NT2/D1 (cell line): ENCODE measurements around the gene IL2RA.

Experiments
- DNase-seq: peaks from one replicate; pipeline ENCODE4 v3.0.0-alpha.2; 2011; ENCODE audit warnings: low read depth, low spot score
- H3K27me3 ChIP-seq: 2 replicates; pipeline ENCODE4 v1.6.0; 2011; ENCODE audit warnings: mild to moderate bottlenecking; ENCODE audit not compliant: insufficient read length, insufficient read depth
- H3K36me3 ChIP-seq: 2 replicates; pipeline ENCODE4 v1.6.1; 2011; ENCODE audit warnings: mild to moderate bottlenecking, low read length, mixed read lengths; ENCODE audit not compliant: insufficient read depth, insufficient read length
- H3K4me1 ChIP-seq: 2 replicates; pipeline ENCODE4 v1.5.1; 2011; ENCODE audit not compliant: insufficient read depth, insufficient read length
- H3K4me3 ChIP-seq: 2 replicates; pipeline ENCODE4 v1.5.1; 2011; ENCODE audit warnings: low read depth; ENCODE audit not compliant: insufficient read length
- H3K9ac ChIP-seq: 2 replicates; pipeline ENCODE4 v1.6.0; 2011; ENCODE audit warnings: low read depth; ENCODE audit not compliant: insufficient read length
- H3K9me3 ChIP-seq: 2 replicates; pipeline ENCODE4 v1.5.1; 2011; ENCODE audit warnings: mild to moderate bottlenecking, low read length; ENCODE audit not compliant: insufficient read depth
- SUZ12 ChIP-seq: IDR thresholded peaks from 2 replicates; pipeline ENCODE4 v1.6.1; 2011; ENCODE audit not compliant: insufficient read length, insufficient read depth; ENCODE audit errors: extremely low read depth
- YY1 ChIP-seq: IDR thresholded peaks from 2 replicates; pipeline ENCODE4 v1.6.1; 2011; ENCODE audit not compliant: insufficient read length, insufficient read depth
- ZNF274 ChIP-seq: IDR thresholded peaks from 2 replicates; pipeline ENCODE4 v1.6.1; 2011; ENCODE audit warnings: mild to moderate bottlenecking, low read depth, low read length

IL2RA gene

GRCh38 chr10:6102128-6102527 is 40.0 kb upstream of the IL2RA start:
- no peak overlapping the region for H3K4me3 ChIP-seq
- H3K27me3 ChIP-seq: no peaks in the 10 kb centered on the region
- H3K9me3 ChIP-seq: no peaks in the 10 kb centered on the region
- no peaks in the 10 kb centered on the region for H3K4me1 ChIP-seq
- no peak for DNase-seq
- TF ChIP-seq SUZ12: no peak
- TF ChIP-seq ZNF274: no peak
- no peak for TF ChIP-seq YY1
- H3K9ac ChIP-seq: no peak overlapping the region
- peaks cover 83% of the 10 kb centered on the region for H3K36me3 ChIP-seq

- no peak overlapping the region for H3K9ac ChIP-seq
- H3K9me3 ChIP-seq: no peaks in the 10 kb centered on the region
- no peak overlapping the region for H3K4me3 ChIP-seq
- TF ChIP-seq YY1 (no peak), ZNF274 (no peak)
- H3K4me1 ChIP-seq: no peaks in the 10 kb centered on the region
- H3K36me3 ChIP-seq: peaks cover 76% of the 10 kb centered on the region
- no peak for DNase-seq
- H3K27me3 ChIP-seq: no peaks in the 10 kb centered on the region
These were observed 39.0 kb upstream of the IL2RA start for GRCh38 chr10:6101181-6101580.

GRCh38 chr10:6100370-6100769 is 38.2 kb upstream of the IL2RA start:
- Histone ChIP-seq H3K27me3 (no peaks in the 10 kb centered on the region), H3K9ac (no peak overlapping the region), H3K36me3 (peaks cover 67% of the 10 kb centered on the region), H3K9me3 (no peaks in the 10 kb centered on the region), H3K4me3 (no peak overlapping the region), H3K4me1 (no peaks in the 10 kb centered on the region)
- no peak for DNase-seq
- TF ChIP-seq YY1 (no peak), ZNF274 (no peak), SUZ12 (no peak)

GRCh38 chr10:6098156-6098555 is 36.0 kb upstream of the IL2RA start:
- Histone ChIP-seq H3K36me3 (peaks cover 55% of the 10 kb centered on the region), H3K4me3 (no peak overlapping the region), H3K9ac (no peak overlapping the region), H3K27me3 (no peaks in the 10 kb centered on the region), H3K9me3 (no peaks in the 10 kb centered on the region), H3K4me1 (no peaks in the 10 kb centered on the region)
- TF ChIP-seq YY1: no peak
- no peak for TF ChIP-seq ZNF274
- no peak for TF ChIP-seq SUZ12
- DNase-seq: no peak

- TF ChIP-seq YY1 (no peak), ZNF274 (no peak), SUZ12 (no peak)
- Histone ChIP-seq H3K4me1 (no peaks in the 10 kb centered on the region), H3K9me3 (no peaks in the 10 kb centered on the region), H3K9ac (no peak overlapping the region), H3K27me3 (no peaks in the 10 kb centered on the region), H3K4me3 (no peak overlapping the region), H3K36me3 (peaks cover 46% of the 10 kb centered on the region)
- no peak for DNase-seq
These were observed 34.9 kb upstream of the IL2RA start for GRCh38 chr10:6097063-6097462.

- peaks cover 42% of the 10 kb centered on the region for H3K36me3 ChIP-seq
- no peak overlapping the region for H3K9ac ChIP-seq
- H3K27me3 ChIP-seq: no peaks in the 10 kb centered on the region
- no peak overlapping the region for H3K4me3 ChIP-seq
- TF ChIP-seq ZNF274 (no peak), SUZ12 (no peak), YY1 (no peak)
- no peaks in the 10 kb centered on the region for H3K9me3 ChIP-seq
- DNase-seq: no peak
- H3K4me1 ChIP-seq: no peaks in the 10 kb centered on the region
These were observed 33.8 kb upstream of the IL2RA start for GRCh38 chr10:6095810-6096570.

- Histone ChIP-seq H3K27me3 (no peaks in the 10 kb centered on the region), H3K4me1 (no peaks in the 10 kb centered on the region), H3K36me3 (peaks cover 14% of the 10 kb centered on the region), H3K9me3 (peaks cover 8% of the 10 kb centered on the region), H3K9ac (no peak overlapping the region), H3K4me3 (no peak overlapping the region)
- TF ChIP-seq YY1 (no peak), SUZ12 (no peak), ZNF274 (no peak)
- no peak for DNase-seq
These were observed 30.6 kb upstream of the IL2RA start for GRCh38 chr10:6092731-6093130.
